OCI-LY7 (cell line): Measurements from ENCODE around the gene MCM6.

Experiments
- CTCF ChIP-seq: fragments of 200-600 bp; sonication (generic); conservative IDR thresholded peaks from 2 replicates; pipeline ENCODE4 v1.5.1; 2014; ENCODE audit warnings: mild to moderate bottlenecking, antibody characterized with exemption, low read length, moderate library complexity, mixed read lengths
- EZH2phosphoT487 ChIP-seq: fragments of 200-600 bp; sonication (generic); IDR thresholded peaks from 2 replicates; pipeline ENCODE4 v1.6.1; 2018; ENCODE audit warnings: low read depth, borderline replicate concordance, mild to moderate bottlenecking, mixed run types, antibody characterized with exemption, low read length, moderate library complexity, mixed read lengths

DNA sequence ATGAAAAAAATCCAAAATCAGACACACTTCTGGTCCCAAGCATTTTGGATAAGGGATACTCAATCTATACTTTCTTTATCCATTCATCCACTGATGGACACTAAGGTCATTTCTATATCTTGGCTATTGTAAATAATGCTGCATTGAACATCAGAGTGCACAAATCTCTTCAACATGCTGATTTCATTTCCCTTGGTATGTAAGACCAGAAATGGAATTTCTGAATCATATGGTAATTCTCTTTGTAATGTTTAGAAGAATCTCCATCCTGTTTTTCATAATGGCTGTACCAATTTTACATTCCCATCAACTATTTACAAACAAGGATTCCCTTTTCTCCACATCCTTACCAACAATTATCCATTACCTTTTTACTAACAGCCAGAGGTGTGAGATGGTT lies 33.7 kb upstream of the MCM6 start:
- TF ChIP-seq CTCF (no peak), EZH2phosphoT487 (no peak)
